Cardiac fibroblast (primary cell): ENCODE data around the gene DCTN1.

Experiments used
- DNase-seq, 2 donors: peaks; one replicate each; pipeline versions ENCODE4 v3.0.0 to v3.0.0-alpha.2; 2010; ENCODE audit warnings: low read depth in 2 of 2
- H3K4me3 ChIP-seq, 2 donors: replicated peaks in 1 of 2; 1 replicate in 1 of 2; 2 replicates in 1 of 2; pipeline ENCODE4 v1.5.1; 2011; ENCODE audit warnings: low read depth in 2 of 2, low read length in 2 of 2, mild to moderate bottlenecking in 2 of 2, moderate library complexity in 1 of 2
- TF ChIP-seq, protein P1 (sequence below): IDR thresholded peaks from one replicate; pipeline ENCODE4 v1.5.1; 2011; ENCODE audit warnings: low read depth, mild to moderate bottlenecking, low read length, inconsistent platforms

DCTN1 gene

DNA sequence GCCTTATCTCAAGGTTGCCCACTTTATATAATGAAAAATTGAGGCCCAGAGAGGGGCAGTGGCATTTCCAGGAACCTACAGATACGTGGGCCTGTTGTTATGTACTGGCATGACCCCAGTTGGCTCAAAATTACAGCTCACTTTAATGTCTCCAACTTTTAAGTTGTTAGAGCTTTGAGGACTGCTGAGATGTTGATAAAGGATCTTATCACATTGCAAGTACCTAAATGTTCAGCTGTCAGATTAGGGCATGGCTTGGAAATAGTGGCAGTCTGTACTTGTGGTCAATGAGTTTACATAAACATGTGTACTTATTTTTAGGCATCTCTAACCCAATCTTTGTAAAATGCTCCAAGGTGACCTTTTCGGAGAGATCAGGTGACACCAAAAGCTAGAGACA lies 51.5 kb downstream of the DCTN1 start:
- H3K4me3 ChIP-seq: no peak overlapping the region
- TF ChIP-seq, protein P1, sequence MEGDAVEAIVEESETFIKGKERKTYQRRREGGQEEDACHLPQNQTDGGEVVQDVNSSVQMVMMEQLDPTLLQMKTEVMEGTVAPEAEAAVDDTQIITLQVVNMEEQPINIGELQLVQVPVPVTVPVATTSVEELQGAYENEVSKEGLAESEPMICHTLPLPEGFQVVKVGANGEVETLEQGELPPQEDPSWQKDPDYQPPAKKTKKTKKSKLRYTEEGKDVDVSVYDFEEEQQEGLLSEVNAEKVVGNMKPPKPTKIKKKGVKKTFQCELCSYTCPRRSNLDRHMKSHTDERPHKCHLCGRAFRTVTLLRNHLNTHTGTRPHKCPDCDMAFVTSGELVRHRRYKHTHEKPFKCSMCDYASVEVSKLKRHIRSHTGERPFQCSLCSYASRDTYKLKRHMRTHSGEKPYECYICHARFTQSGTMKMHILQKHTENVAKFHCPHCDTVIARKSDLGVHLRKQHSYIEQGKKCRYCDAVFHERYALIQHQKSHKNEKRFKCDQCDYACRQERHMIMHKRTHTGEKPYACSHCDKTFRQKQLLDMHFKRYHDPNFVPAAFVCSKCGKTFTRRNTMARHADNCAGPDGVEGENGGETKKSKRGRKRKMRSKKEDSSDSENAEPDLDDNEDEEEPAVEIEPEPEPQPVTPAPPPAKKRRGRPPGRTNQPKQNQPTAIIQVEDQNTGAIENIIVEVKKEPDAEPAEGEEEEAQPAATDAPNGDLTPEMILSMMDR: no peak
- no peak for DNase-seq

- no peak for DNase-seq
- H3K4me3 ChIP-seq: no peak overlapping the region
- TF ChIP-seq, protein P1: no peak
Measured at GRCh38 chr2:74328074-74328473, 52.0 kb downstream of the DCTN1 start.

DNA sequence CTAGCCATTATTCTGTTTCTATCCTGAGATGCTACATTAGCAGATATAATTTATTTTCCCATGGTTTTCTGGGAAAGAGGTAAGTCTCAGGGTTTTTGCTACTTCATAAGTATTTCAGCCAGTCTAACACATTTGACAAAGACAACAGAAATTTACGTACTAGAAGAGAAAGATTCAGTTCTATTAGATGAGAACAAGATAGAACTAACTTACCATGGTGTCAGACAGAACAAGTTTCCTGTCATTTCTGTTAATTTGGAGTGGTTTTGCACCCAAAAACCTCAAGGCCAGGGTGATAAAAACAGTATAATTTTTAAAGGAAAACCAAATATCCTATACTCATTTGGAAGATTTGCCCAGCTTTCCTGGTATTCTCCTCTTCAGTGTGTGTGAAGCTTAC lies 52.5 kb downstream of the DCTN1 start:
- TF ChIP-seq, protein P1: no peak
- DNase-seq: no peak
- H3K4me3 ChIP-seq: no peak overlapping the region

DNA sequence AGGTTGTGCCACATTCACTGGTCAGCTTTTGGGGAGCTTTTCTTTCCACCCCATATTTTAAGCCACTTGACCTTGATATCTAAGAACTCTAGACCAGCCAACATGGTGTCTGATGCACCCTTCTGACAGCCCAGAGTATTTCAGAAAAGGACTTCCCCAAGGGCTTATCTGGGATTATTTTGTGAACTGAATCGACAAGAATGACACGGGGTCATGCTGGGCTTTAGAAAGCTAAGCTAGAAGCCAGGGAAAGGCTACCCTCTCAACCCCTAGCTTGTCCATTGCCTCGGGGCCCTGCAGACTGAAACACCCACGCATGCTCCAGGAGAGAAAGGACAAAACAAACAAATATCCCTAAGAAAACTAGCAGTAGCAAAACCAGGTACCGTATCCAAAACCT lies 52.9 kb downstream of the DCTN1 start:
- DNase-seq: no peak
- TF ChIP-seq, protein P1: no peak
- no peak overlapping the region for H3K4me3 ChIP-seq

DNA sequence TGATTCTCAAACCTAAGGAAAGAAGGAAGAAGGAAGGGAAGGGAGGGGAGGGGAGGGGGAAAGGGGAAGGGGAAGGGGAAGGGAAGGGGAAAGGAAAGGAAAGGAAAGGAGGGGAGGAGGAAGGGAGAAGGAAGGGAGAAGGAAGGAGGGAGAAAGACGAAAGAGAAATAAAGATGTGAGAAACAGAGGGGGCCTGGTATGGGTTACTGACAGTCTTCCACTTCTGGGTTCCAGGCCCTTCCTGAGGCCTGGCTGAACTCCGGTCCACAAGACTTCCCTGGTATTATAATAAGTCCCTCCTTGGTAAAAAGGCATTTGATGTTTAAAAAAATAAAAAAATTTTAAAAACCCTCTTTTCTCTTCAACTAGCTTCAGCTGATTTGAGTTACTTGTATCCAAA lies 54.3 kb downstream of the DCTN1 start:
- H3K4me3 ChIP-seq: no peak overlapping the region
- DNase-seq: no peak
- TF ChIP-seq, protein P1: no peak

DNA sequence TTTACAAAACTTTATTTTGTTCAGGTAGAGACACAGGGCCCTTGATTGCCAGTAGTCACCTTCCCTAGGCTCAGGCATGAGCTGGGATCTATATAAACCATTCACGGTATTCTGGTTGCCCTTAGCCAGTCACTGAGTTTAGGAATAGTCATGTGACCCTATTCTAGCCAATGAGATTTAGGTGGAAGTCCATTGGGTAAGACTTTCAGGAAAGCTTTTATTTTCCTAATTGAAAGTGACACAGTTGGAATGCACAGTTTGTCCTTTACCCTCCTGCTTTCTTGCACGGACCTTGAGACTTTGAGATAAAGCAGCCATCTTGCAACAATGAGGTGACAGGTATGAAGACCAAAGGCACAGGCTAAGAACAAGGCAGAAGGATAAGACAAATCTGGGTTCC lies 58.4 kb downstream of the DCTN1 start:
- H3K4me3 ChIP-seq: no peak overlapping the region
- no peak for DNase-seq
- TF ChIP-seq, protein P1: no peak

- H3K4me3 ChIP-seq: no peak overlapping the region
- DNase-seq: no peak
- TF ChIP-seq, protein P1: no peak
Measured at GRCh38 chr2:74317701-74318100, 62.4 kb downstream of the DCTN1 start.
